ENCODE measurements around the gene TRERF1.

Gene TRERF1

GRCh38 chr6:42394151-42394550, 57.6 kb downstream of the TRERF1 start:
- H3K27ac ChIP-seq (ENCODE audit: extremely low read depth, low read depth, low read length) = no peak overlapping the region
- no peaks in the 10 kb centered on the region for H3K9me3 ChIP-seq (ENCODE audit: control insufficient read depth, insufficient read depth, low read depth, low read length)
- TF ChIP-seq EGR2 (tag by site-specific recombination; IDR thresholded peaks at IDR 0.05; ENCODE audit: low read depth) (no peak), ZNF747 (tag by site-specific recombination; IDR thresholded peaks at IDR 0.05) (no peak), ZNF654 (tag by site-specific recombination; IDR thresholded peaks at IDR 0.05; ENCODE audit: low read depth) (no peak), ZNF658 (tag by site-specific recombination; IDR thresholded peaks at IDR 0.05) (no peak), KLF9 (tag by site-specific recombination; IDR thresholded peaks at IDR 0.05; ENCODE audit: low read depth) (no peak), GFI1B (tag by site-specific recombination; IDR thresholded peaks at IDR 0.05) (no peak), ZNF311 (tag by site-specific recombination; IDR thresholded peaks at IDR 0.05; ENCODE audit: borderline replicate concordance) (no peak), SCRT2 (tag by site-specific recombination; IDR thresholded peaks at IDR 0.05) (no peak), KLF10 (tag by site-specific recombination; IDR thresholded peaks at IDR 0.05) (no peak), ZNF776 (tag by site-specific recombination; IDR thresholded peaks at IDR 0.05; ENCODE audit: borderline replicate concordance) (no peak), ZNF24 (tag by site-specific recombination; IDR thresholded peaks at IDR 0.05) (no peak), ZNF777 (tag by site-specific recombination; IDR thresholded peaks at IDR 0.05; ENCODE audit: borderline replicate concordance) (no peak), ZNF138 (tag by site-specific recombination; IDR thresholded peaks at IDR 0.05; ENCODE audit: borderline replicate concordance) (no peak), ZBTB17 (tag by site-specific recombination; IDR thresholded peaks at IDR 0.05) (no peak), REST (tag by site-specific recombination; IDR thresholded peaks at IDR 0.05) (no peak), ZNF423 (tag by site-specific recombination; IDR thresholded peaks at IDR 0.05) (no peak), ZNF701 (tag by site-specific recombination; IDR thresholded peaks at IDR 0.05) (no peak)
- no peaks in the 10 kb centered on the region for H3K4me1 ChIP-seq (ENCODE audit: control insufficient read depth, insufficient read depth, low read length)
- ChIA-PET POLR2A (no interaction called here), CTCF (no interaction called here)
- no peaks in the 10 kb centered on the region for H3K36me3 ChIP-seq (ENCODE audit: control insufficient read depth in 2 of 2, insufficient read depth in 1 of 2, low read length in 2 of 2)
- no peak overlapping the region for H3K4me3 ChIP-seq (ENCODE audit: low read depth, low read length)

DNA sequence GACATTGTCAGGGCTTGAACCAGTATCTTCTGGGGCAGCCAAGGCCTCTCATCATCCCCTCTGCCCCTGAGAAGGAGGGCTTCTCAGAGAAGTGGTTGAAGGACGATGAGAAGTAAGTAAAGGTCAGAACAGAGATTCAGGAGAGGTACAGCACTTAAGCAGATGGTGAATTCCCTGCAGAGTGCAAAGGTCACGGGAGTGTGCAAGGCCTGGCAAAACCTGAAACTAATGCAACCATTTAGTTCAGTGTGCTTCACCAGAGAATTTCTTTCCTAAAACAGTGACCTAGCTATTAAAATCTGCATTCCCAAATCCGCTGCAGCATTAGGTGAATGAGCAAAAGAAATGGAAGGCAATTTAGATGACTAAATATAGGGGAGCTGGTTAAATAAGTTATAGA, 58.4 kb downstream of the TRERF1 start:
- no peak for TF ChIP-seq ZNF23 (tag by site-specific recombination; IDR thresholded peaks at IDR 0.05; ENCODE audit: borderline replicate concordance)
- TF ChIP-seq ZNF843 (tag by site-specific recombination; IDR thresholded peaks at IDR 0.05) = no peak
- no peak for TF ChIP-seq ZNF621 (tag by site-specific recombination; IDR thresholded peaks at IDR 0.05)
- no peak for TF ChIP-seq ZBTB10 (tag by site-specific recombination; IDR thresholded peaks at IDR 0.05)
- no peak for TF ChIP-seq ZNF501 (tag by site-specific recombination; IDR thresholded peaks at IDR 0.05)
- no peak for TF ChIP-seq KLF17 (tag by site-specific recombination; IDR thresholded peaks at IDR 0.05)
- TF ChIP-seq, protein P1, sequence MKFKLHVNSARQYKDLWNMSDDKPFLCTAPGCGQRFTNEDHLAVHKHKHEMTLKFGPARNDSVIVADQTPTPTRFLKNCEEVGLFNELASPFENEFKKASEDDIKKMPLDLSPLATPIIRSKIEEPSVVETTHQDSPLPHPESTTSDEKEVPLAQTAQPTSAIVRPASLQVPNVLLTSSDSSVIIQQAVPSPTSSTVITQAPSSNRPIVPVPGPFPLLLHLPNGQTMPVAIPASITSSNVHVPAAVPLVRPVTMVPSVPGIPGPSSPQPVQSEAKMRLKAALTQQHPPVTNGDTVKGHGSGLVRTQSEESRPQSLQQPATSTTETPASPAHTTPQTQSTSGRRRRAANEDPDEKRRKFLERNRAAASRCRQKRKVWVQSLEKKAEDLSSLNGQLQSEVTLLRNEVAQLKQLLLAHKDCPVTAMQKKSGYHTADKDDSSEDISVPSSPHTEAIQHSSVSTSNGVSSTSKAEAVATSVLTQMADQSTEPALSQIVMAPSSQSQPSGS (tag by site-specific recombination; IDR thresholded peaks at IDR 0.05; ENCODE audit: low read depth) = no peak
- CTCF ChIA-PET = no interaction called here

More for the DNA sequence above, 58.4 kb downstream of the TRERF1 start:
- Histone ChIP-seq H3K4me1 (ENCODE audit: control insufficient read depth, insufficient read depth, low read length) (no peaks in the 10 kb centered on the region), H3K36me3 (ENCODE audit: control insufficient read depth in 2 of 2, insufficient read depth in 1 of 2, low read length in 2 of 2) (no peaks in the 10 kb centered on the region), H3K4me3 (ENCODE audit: low read depth, low read length) (no peak overlapping the region), H3K9me3 (ENCODE audit: control insufficient read depth, insufficient read depth, low read depth, low read length) (no peaks in the 10 kb centered on the region), H3K27ac (ENCODE audit: extremely low read depth, low read depth, low read length) (no peak overlapping the region)
- POLR2A ChIA-PET = no interaction called here
